Effector memory CD4-positive, alpha-beta T cell (primary cell): ENCODE measurements around the gene KRTAP24-1.

Source experiments
- DNase-seq, 3 donors: peaks; one replicate each; pipeline ENCODE4 v3.0.0-alpha.2; 2020
- H3K27ac ChIP-seq: 2 replicates; pipeline ENCODE4 v1.7.0; 2013; ENCODE audit warnings: mild to moderate bottlenecking, low read length, moderate library complexity; ENCODE audit not compliant: insufficient read depth, poor library complexity, severe bottlenecking
- H3K27me3 ChIP-seq: replicated peaks from 2 replicates; pipeline ENCODE4 v1.7.0; 2013; ENCODE audit warnings: mild to moderate bottlenecking, low read length; ENCODE audit not compliant: insufficient read depth, control insufficient read depth, poor library complexity, severe bottlenecking
- H3K36me3 ChIP-seq: 2 replicates; pipeline ENCODE4 v1.7.0; 2013; ENCODE audit warnings: mild to moderate bottlenecking, low read length, moderate library complexity; ENCODE audit not compliant: control insufficient read depth, insufficient read depth
- H3K4me1 ChIP-seq: 2 replicates; pipeline ENCODE4 v1.7.0; 2013; ENCODE audit warnings: low read length, mild to moderate bottlenecking; ENCODE audit not compliant: control insufficient read depth, insufficient read depth, poor library complexity, severe bottlenecking
- H3K4me3 ChIP-seq: 2 replicates; pipeline ENCODE4 v1.7.0; 2013; ENCODE audit warnings: low read length, low read depth, mild to moderate bottlenecking; ENCODE audit not compliant: insufficient read depth, poor library complexity, severe bottlenecking
- H3K9me3 ChIP-seq: 2 replicates; pipeline ENCODE4 v1.7.0; 2013; ENCODE audit warnings: mild to moderate bottlenecking, low read length, moderate library complexity; ENCODE audit not compliant: control insufficient read depth

KRTAP24-1 gene

GRCh38 chr21:30269803-30270530 lies 12.8 kb downstream of the KRTAP24-1 start:
- H3K4me1 ChIP-seq = no peaks in the 10 kb centered on the region
- H3K36me3 ChIP-seq = no peaks in the 10 kb centered on the region
- H3K4me3 ChIP-seq = no peak overlapping the region
- no peak for DNase-seq
- H3K27me3 ChIP-seq = no peaks in the 10 kb centered on the region
- H3K27ac ChIP-seq = no peak overlapping the region
- no peaks in the 10 kb centered on the region for H3K9me3 ChIP-seq

- H3K36me3 ChIP-seq = no peaks in the 10 kb centered on the region
- no peaks in the 10 kb centered on the region for H3K9me3 ChIP-seq
- DNase-seq = no peak
- no peak overlapping the region for H3K4me3 ChIP-seq
- H3K27me3 ChIP-seq = no peaks in the 10 kb centered on the region
- no peak overlapping the region for H3K27ac ChIP-seq
- no peaks in the 10 kb centered on the region for H3K4me1 ChIP-seq
Observed at GRCh38 chr21:30268608-30269197, 14.0 kb downstream of the KRTAP24-1 start.

GRCh38 chr21:30257773-30258172 lies 25.0 kb downstream of the KRTAP24-1 start:
- DNase-seq = no peak
- Histone ChIP-seq H3K9me3 (no peaks in the 10 kb centered on the region), H3K4me3 (no peak overlapping the region), H3K4me1 (no peaks in the 10 kb centered on the region), H3K27me3 (no peaks in the 10 kb centered on the region), H3K27ac (no peak overlapping the region), H3K36me3 (no peaks in the 10 kb centered on the region)

GRCh38 chr21:30256100-30256499 lies 26.6 kb downstream of the KRTAP24-1 start:
- no peak overlapping the region for H3K27ac ChIP-seq
- no peak overlapping the region for H3K4me3 ChIP-seq
- no peaks in the 10 kb centered on the region for H3K27me3 ChIP-seq
- H3K4me1 ChIP-seq = no peaks in the 10 kb centered on the region
- H3K9me3 ChIP-seq = no peaks in the 10 kb centered on the region
- H3K36me3 ChIP-seq = no peaks in the 10 kb centered on the region
- DNase-seq = no peak

- Histone ChIP-seq H3K36me3 (no peaks in the 10 kb centered on the region), H3K9me3 (no peaks in the 10 kb centered on the region), H3K4me3 (no peak overlapping the region), H3K4me1 (no peaks in the 10 kb centered on the region), H3K27me3 (no peaks in the 10 kb centered on the region), H3K27ac (no peak overlapping the region)
- DNase-seq = no peak
Observed at GRCh38 chr21:30255679-30256078, 27.1 kb downstream of the KRTAP24-1 start.

- H3K4me3 ChIP-seq = no peak overlapping the region
- no peaks in the 10 kb centered on the region for H3K9me3 ChIP-seq
- no peak for DNase-seq
- H3K4me1 ChIP-seq = no peaks in the 10 kb centered on the region
- H3K36me3 ChIP-seq = no peaks in the 10 kb centered on the region
- H3K27ac ChIP-seq = no peak overlapping the region
- H3K27me3 ChIP-seq = no peaks in the 10 kb centered on the region
Observed at GRCh38 chr21:30251781-30252180, 31.0 kb downstream of the KRTAP24-1 start.

GRCh38 chr21:30249936-30250335 lies 32.8 kb downstream of the KRTAP24-1 start:
- Histone ChIP-seq H3K27ac (no peak overlapping the region), H3K9me3 (no peaks in the 10 kb centered on the region), H3K27me3 (no peaks in the 10 kb centered on the region), H3K4me3 (no peak overlapping the region), H3K4me1 (no peaks in the 10 kb centered on the region), H3K36me3 (no peaks in the 10 kb centered on the region)
- DNase-seq = no peak

GRCh38 chr21:30248844-30249243 lies 33.9 kb downstream of the KRTAP24-1 start:
- Histone ChIP-seq H3K27me3 (no peaks in the 10 kb centered on the region), H3K36me3 (no peaks in the 10 kb centered on the region), H3K9me3 (no peaks in the 10 kb centered on the region), H3K27ac (no peak overlapping the region), H3K4me1 (no peaks in the 10 kb centered on the region), H3K4me3 (no peak overlapping the region)
- no peak for DNase-seq

- Histone ChIP-seq H3K9me3 (no peaks in the 10 kb centered on the region), H3K36me3 (no peaks in the 10 kb centered on the region), H3K4me1 (no peaks in the 10 kb centered on the region), H3K4me3 (no peak overlapping the region), H3K27me3 (no peaks in the 10 kb centered on the region), H3K27ac (no peak overlapping the region)
- DNase-seq = no peak
Observed at GRCh38 chr21:30245061-30245460, 37.7 kb downstream of the KRTAP24-1 start.

- no peak overlapping the region for H3K4me3 ChIP-seq
- no peaks in the 10 kb centered on the region for H3K9me3 ChIP-seq
- H3K36me3 ChIP-seq = no peaks in the 10 kb centered on the region
- no peak overlapping the region for H3K27ac ChIP-seq
- H3K4me1 ChIP-seq = no peaks in the 10 kb centered on the region
- DNase-seq = no peak
- H3K27me3 ChIP-seq = no peaks in the 10 kb centered on the region
Observed at GRCh38 chr21:30243691-30244090, 39.1 kb downstream of the KRTAP24-1 start.
